OCI-LY3 (cell line): ENCODE data around the gene FGD5.

ENCODE experiments used
- CTCF ChIP-seq: fragments of 200-600, 300-600 bp; sonication (generic); IDR thresholded peaks from 2 replicates; pipeline ENCODE4 v1.5.1; 2014; ENCODE audit warnings: antibody characterized with exemption, low read length, low read depth
- EZH2phosphoT487 ChIP-seq: fragments of 200-600 bp; shearing (Covaris generic); IDR thresholded peaks from 2 replicates; pipeline ENCODE4 v1.6.1; 2018; ENCODE audit warnings: antibody characterized with exemption, mixed run types, low read depth

DNA sequence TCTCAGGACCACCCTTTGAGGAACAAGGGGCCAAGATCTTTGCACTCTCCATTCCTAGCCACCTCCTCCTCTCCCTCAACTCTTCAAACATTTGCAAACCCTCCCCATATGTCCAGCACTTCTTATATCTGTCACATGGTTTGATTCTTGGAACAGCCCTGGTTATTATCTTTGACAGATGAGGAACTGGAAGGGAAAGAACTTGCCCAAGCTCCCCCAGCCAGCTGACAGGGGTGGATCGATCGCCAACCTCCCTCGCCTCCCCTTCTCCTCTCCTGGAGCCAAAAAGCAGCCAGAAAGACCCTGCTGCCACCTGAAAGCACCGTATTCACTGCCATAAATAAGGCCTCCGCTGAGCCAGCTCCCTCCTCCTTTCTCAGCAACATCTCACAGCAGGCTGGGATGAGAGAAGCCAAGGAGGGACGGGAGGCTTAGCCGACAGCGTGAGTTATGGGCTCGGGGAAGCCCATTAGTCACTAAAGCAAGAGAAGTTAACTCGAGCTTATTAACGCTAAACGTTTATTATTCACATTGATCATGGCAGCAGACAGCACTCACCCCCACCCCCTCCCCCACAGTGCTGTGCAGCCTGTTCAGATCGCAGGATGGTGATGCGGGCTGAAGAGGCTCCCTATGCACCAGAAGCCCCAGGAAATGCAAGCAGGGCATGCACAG, 22.2 kb upstream of the FGD5 start:
- TF ChIP-seq CTCF (no peak), EZH2phosphoT487 (no peak)
